PC-3 (cell line): ENCODE results near the gene SPATA31D1. TPM values are rescaled to one million over a fixed set of nuclear protein-coding genes. Genes with fewer than 3 reads are reported as not detected.

Experiments used
- ATAC-seq: fragments of 200-7000 bp; cut with Tn5 transposase; 2 replicates; pipeline ENCODE4 v1.9.1; 2020; ENCODE audit warnings: mild to moderate bottlenecking, moderate library complexity
- BruUV-seq: library from RNA; stranded (reverse); fragments of 400-500 nt; replicated peaks from 2 replicates; lab custom pipeline; 2021; lab: Mats Ljungman, UMichigan
- CTCF ChIA-PET: fragments of 300-600 bp; sonication (Branson Sonifier 250); formaldehyde crosslinking; loops from one replicate; lab custom pipeline; 2022; ENCODE audit warnings: antibody characterized with exemption; lab: Charles Lee
- POLR2A ChIA-PET: fragments of 300-600 bp; sonication (Branson Sonifier 250); formaldehyde crosslinking; loops from one replicate; lab custom pipeline; 2022; ENCODE audit warnings: antibody characterized with exemption; ENCODE audit not compliant: unreplicated experiment; lab: Charles Lee
- DNase-seq: peaks from one replicate; pipeline ENCODE4 v3.0.0-alpha.2; 2015
- H2AFZ ChIP-seq: fragments of 300-600 bp; sonication (generic); 2 replicates; pipeline ENCODE4 v1.6.0; 2016; ENCODE audit warnings: antibody characterized with exemption, low read length
- H3F3A ChIP-seq: fragments of 300-600 bp; sonication (generic); one replicate; pipeline ENCODE4 v1.6.0; 2017; ENCODE audit warnings: antibody characterized with exemption, low read length, control low read depth, mild to moderate bottlenecking; ENCODE audit not compliant: unreplicated experiment
- H3K27ac ChIP-seq: fragments of 300-600 bp; sonication (generic); 2 replicates; pipeline ENCODE4 v1.5.1; 2016; ENCODE audit warnings: mild to moderate bottlenecking, low read length
- H3K27me3 ChIP-seq: fragments of 300-600 bp; sonication (generic); 2 replicates; pipeline ENCODE4 v1.6.1; 2016; ENCODE audit warnings: low read length, mixed read lengths
- H3K36me3 ChIP-seq: fragments of 300-600 bp; sonication (generic); 2 replicates; pipeline ENCODE4 v1.6.1; 2016; ENCODE audit warnings: low read depth, mixed run types, low read length, mixed read lengths
- H3K4me1 ChIP-seq: fragments of 300-600 bp; sonication (generic); 2 replicates; pipeline ENCODE4 v1.5.1; 2016; ENCODE audit warnings: low read length; ENCODE audit not compliant: insufficient read depth
- H3K4me2 ChIP-seq: fragments of 300-600 bp; sonication (generic); 2 replicates; pipeline ENCODE4 v1.6.0; 2016; ENCODE audit warnings: low read length
- H3K4me3 ChIP-seq: fragments of 300-600 bp; sonication (generic); 2 replicates; pipeline ENCODE4 v1.5.1; 2016; ENCODE audit warnings: mild to moderate bottlenecking, low read length, mixed read lengths
- H3K79me2 ChIP-seq: fragments of 300-600 bp; sonication (generic); 2 replicates; pipeline ENCODE4 v1.6.1; 2017; ENCODE audit warnings: low read length, mixed read lengths
- H3K9ac ChIP-seq: fragments of 300-600 bp; sonication (generic); 2 replicates; pipeline ENCODE4 v1.6.0; 2016; ENCODE audit warnings: mild to moderate bottlenecking, low read length
- H3K9me2 ChIP-seq: fragments of 300-600 bp; sonication (generic); replicated peaks from 2 replicates; pipeline ENCODE4 v1.6.1; 2016; ENCODE audit warnings: mixed run types, low read length, mixed read lengths
- H3K9me3 ChIP-seq: fragments of 300-600 bp; sonication (generic); 2 replicates; pipeline ENCODE4 v1.6.1; 2016; ENCODE audit warnings: low read length, mixed read lengths
- H4K20me1 ChIP-seq: fragments of 300-600 bp; sonication (generic); 2 replicates; pipeline ENCODE4 v1.6.1; 2016; ENCODE audit warnings: low read length, mixed read lengths
- CTCF ChIP-seq: fragments of 300-600 bp; sonication (generic); conservative IDR thresholded peaks from 2 replicates; pipeline ENCODE4 v1.5.1; 2017; ENCODE audit warnings: antibody characterized with exemption, low read depth, mild to moderate bottlenecking, low read length
- EZH2 ChIP-seq: fragments of 300-600 bp; sonication (generic); IDR thresholded peaks from one replicate; pipeline ENCODE4 v1.6.1; 2017; ENCODE audit warnings: antibody characterized with exemption, mild to moderate bottlenecking, low read length; ENCODE audit not compliant: unreplicated experiment
- EZH2phosphoT487 ChIP-seq: fragments of 300-600 bp; sonication (generic); IDR thresholded peaks from 2 replicates; pipeline ENCODE4 v1.6.1; 2018; ENCODE audit warnings: mild to moderate bottlenecking, antibody characterized with exemption, low read length, borderline replicate concordance
- intact Hi-C: fragments of 100-400 bp; cut with micrococcal nuclease; formaldehyde crosslinking; loops from 2 replicates; pipeline ENCODE4 v1.9.0; 2023
- total RNA-seq: library from RNA; depleted of rRNA; stranded (reverse); fragments of >200 nt; gene quantifications from 2 replicates; pipeline ENCODE4 v1.2.3, GENCODE V29; 2014

The SPATA31D1 gene
- total RNA-seq, 1 experiment from 2014 or later: not detected

GRCh38 chr9:81989700-81990099 is 1.1 kb downstream of the SPATA31D1 start:
- no TSS peak for BruUV-seq
- H3K9ac ChIP-seq: no peak overlapping the region
- no peak overlapping the region for H3K4me3 ChIP-seq
- ChIA-PET CTCF (no interaction called here), POLR2A (no interaction called here)
- no peaks in the 10 kb centered on the region for H3F3A ChIP-seq
- no peak overlapping the region for H2AFZ ChIP-seq
- H3K4me1 ChIP-seq: no peaks in the 10 kb centered on the region
- H3K36me3 ChIP-seq: no peaks in the 10 kb centered on the region
- H3K9me3 ChIP-seq: no peaks in the 10 kb centered on the region
- TF ChIP-seq CTCF: no peak
- TF ChIP-seq EZH2: no peak
- no peak for TF ChIP-seq EZH2phosphoT487
- no peak overlapping the region for H3K27ac ChIP-seq
- H3K79me2 ChIP-seq: no peaks in the 10 kb centered on the region
- DNase-seq (no peak), ATAC-seq (no peak)
- intact Hi-C loops: no loop called here
- H3K27me3 ChIP-seq: no peaks in the 10 kb centered on the region
- no peaks in the 10 kb centered on the region for H4K20me1 ChIP-seq
- H3K9me2 ChIP-seq: no peaks in the 10 kb centered on the region
- no peak overlapping the region for H3K4me2 ChIP-seq

- CTCF ChIA-PET: no interaction called here
- BruUV-seq: no TSS peak
- no peak for DNase-seq
Measured at GRCh38 chr9:81993656-81994055, 5.1 kb downstream of the SPATA31D1 start.

More at GRCh38 chr9:81993656-81994055, 5.1 kb downstream of the SPATA31D1 start:
- POLR2A ChIA-PET: no interaction called here
- no peaks in the 10 kb centered on the region for H3K4me1 ChIP-seq
- H3K4me3 ChIP-seq: no peak overlapping the region
- no peak overlapping the region for H3K9ac ChIP-seq
- H3K27ac ChIP-seq: no peak overlapping the region
- no peaks in the 10 kb centered on the region for H3K9me2 ChIP-seq
- H3K4me2 ChIP-seq: no peak overlapping the region
- H4K20me1 ChIP-seq: no peaks in the 10 kb centered on the region
- H2AFZ ChIP-seq: no peak overlapping the region
- H3F3A ChIP-seq: no peaks in the 10 kb centered on the region
- no peak for ATAC-seq
- TF ChIP-seq EZH2phosphoT487: no peak
- no peak for TF ChIP-seq CTCF
- no peak for TF ChIP-seq EZH2
- intact Hi-C loops: no loop called here
- no peaks in the 10 kb centered on the region for H3K79me2 ChIP-seq
- no peaks in the 10 kb centered on the region for H3K36me3 ChIP-seq
- no peaks in the 10 kb centered on the region for H3K27me3 ChIP-seq
- no peaks in the 10 kb centered on the region for H3K9me3 ChIP-seq
